Muscle layer of colon (tissue), 2 donors: ENCODE results near the gene CTIF.
"Not testable (repeated sequence)": the region's sequence is repeated elsewhere in the genome, so short reads cannot be mapped to it uniquely, and the experiment has no call there.

Experiments
- H3K27ac ChIP-seq: one replicate; pipeline ENCODE4 v1.7.0; 2013; ENCODE audit warnings: low read depth, mild to moderate bottlenecking, low read length, moderate library complexity
- H3K27me3 ChIP-seq, 2 donors: one replicate each; pipeline ENCODE4 v1.7.0; 2013; ENCODE audit warnings: low read length in 2 of 2, mild to moderate bottlenecking in 2 of 2; ENCODE audit not compliant: insufficient read depth in 2 of 2, control insufficient read depth in 1 of 2
- H3K36me3 ChIP-seq: one replicate; pipeline ENCODE4 v1.7.0; 2013; ENCODE audit warnings: mild to moderate bottlenecking, low read length; ENCODE audit not compliant: insufficient read depth
- H3K4me1 ChIP-seq: one replicate; pipeline ENCODE4 v1.7.0; 2013; ENCODE audit warnings: mild to moderate bottlenecking, low read length; ENCODE audit not compliant: insufficient read depth
- H3K4me3 ChIP-seq, 2 donors: one replicate each; pipeline ENCODE4 v1.7.0; 2013; ENCODE audit warnings: low read length in 2 of 2, low read depth in 1 of 2, mild to moderate bottlenecking in 1 of 2, moderate library complexity in 1 of 2
- H3K9ac ChIP-seq: one replicate; pipeline ENCODE4 v1.7.0; 2013; ENCODE audit warnings: low read length
- H3K9me3 ChIP-seq: one replicate; pipeline ENCODE4 v1.7.0; 2013; ENCODE audit warnings: mild to moderate bottlenecking, low read length
- donor health status: abdominal sarcoma.
- donor health status: Adenocarcinoma of cecum.

Gene CTIF

GRCh38 chr18:48805826-48806535 is 267.1 kb downstream of the CTIF start:
- H3K9ac ChIP-seq, result no peak overlapping the region
- H3K4me1 ChIP-seq, result no peaks in the 10 kb centered on the region
- H3K27ac ChIP-seq, result no peak overlapping the region
- H3K27me3 ChIP-seq, result no peaks in the 10 kb centered on the region
- no peaks in the 10 kb centered on the region for H3K9me3 ChIP-seq
- H3K36me3 ChIP-seq, result no peaks in the 10 kb centered on the region
- no peak overlapping the region for H3K4me3 ChIP-seq

DNA sequence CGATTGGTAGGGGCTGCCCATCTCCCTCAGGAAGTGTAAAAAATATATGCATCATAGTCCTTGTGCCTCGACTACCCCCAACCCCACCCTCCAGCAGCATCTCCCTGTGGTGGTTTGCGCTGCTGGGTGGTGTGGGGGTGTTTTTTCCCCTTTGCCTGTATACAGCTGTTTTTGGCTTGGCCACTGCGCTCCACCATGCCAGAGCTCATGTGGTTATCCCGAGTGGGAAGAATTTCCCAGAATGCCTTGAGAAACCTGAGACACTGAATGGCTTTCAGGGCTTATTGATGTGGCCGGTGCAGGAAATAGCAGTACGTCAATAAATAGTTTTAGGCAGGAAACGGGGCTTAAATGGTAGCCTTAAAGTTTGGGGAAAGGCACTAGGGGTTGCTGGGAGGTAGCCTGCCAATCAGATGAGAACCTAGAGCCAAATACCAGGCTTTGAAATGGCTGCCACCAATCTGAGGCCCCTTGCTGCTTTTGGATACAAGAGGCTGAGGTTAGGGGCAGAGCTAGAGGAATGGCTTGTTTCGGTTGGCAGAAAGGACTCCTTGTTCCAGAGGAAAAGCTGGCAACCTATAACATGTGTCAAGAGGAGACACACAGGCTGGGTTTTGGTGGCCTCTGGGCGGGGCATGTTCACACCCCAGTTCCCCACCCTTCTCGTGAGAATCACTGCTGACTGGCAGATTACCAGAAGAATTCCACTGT is 267.9 kb downstream of the CTIF start:
- H3K4me1 ChIP-seq, result no peaks in the 10 kb centered on the region
- H3K27ac ChIP-seq, result no peak overlapping the region
- no peak overlapping the region for H3K9ac ChIP-seq
- no peaks in the 10 kb centered on the region for H3K27me3 ChIP-seq
- H3K4me3 ChIP-seq, result no peak overlapping the region
- H3K9me3 ChIP-seq, result no peaks in the 10 kb centered on the region
- no peaks in the 10 kb centered on the region for H3K36me3 ChIP-seq

DNA sequence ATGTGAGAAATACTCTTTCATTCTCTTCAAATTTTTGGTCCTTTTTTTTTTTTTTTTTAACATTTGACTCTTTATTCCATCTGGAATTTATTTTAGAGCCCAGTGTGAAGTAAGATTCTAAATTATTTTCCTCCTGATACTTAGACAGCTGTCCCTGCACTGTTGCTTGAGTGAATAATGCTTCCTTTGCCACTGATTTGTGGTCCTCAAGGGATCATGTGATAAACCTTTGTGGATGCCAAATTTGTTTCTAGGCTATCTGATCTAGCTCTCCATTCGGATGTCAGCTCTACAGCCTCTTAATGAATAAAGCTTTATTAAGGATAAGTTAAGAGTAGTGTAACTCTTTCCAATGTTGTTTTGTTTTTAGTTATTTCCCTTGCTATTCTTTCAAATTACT is 269.6 kb downstream of the CTIF start:
- Histone ChIP-seq H3K27ac (no peak overlapping the region), H3K36me3 (no peaks in the 10 kb centered on the region), H3K4me3 (no peak overlapping the region), H3K9ac (no peak overlapping the region), H3K9me3 (no peaks in the 10 kb centered on the region), H3K27me3 (no peaks in the 10 kb centered on the region), H3K4me1 (no peaks in the 10 kb centered on the region)

- H3K4me3 ChIP-seq, result no peak overlapping the region
- H3K9ac ChIP-seq, result no peak overlapping the region
- peaks cover 6% of the 10 kb centered on the region for H3K4me1 ChIP-seq
- H3K27ac ChIP-seq, result no peak overlapping the region
- H3K9me3 ChIP-seq, result no peaks in the 10 kb centered on the region
- no peaks in the 10 kb centered on the region for H3K27me3 ChIP-seq
- no peaks in the 10 kb centered on the region for H3K36me3 ChIP-seq
Observed at GRCh38 chr18:48809365-48809764, 270.5 kb downstream of the CTIF start.

GRCh38 chr18:48810805-48811204 is 272.0 kb downstream of the CTIF start:
- Histone ChIP-seq H3K36me3 (no peaks in the 10 kb centered on the region), H3K9me3 (no peaks in the 10 kb centered on the region), H3K27me3 (no peaks in the 10 kb centered on the region), H3K9ac (no peak overlapping the region), H3K4me1 (peaks cover 6% of the 10 kb centered on the region), H3K4me3 (no peak overlapping the region), H3K27ac (no peak overlapping the region)

DNA sequence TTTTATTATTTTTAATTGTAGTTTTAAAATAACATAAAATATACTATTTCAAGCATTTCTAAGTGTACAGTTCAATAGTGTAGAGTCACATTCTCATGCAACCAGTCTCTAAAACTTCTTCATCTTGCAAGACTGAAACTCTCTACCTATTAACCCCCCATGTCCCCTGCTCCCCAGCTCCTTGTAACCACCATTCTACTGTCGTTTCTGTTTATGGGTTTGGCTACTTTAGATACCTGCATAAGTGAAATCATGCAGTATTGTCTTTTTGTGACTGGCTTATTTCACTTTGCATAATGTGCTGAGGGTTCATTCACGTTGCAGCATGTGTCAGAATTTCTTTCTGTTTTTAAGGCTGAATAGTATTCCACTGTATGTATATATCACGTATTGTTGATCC is 272.6 kb downstream of the CTIF start:
- Histone ChIP-seq H3K4me3 (no peak overlapping the region), H3K9ac (no peak overlapping the region), H3K36me3 (no peaks in the 10 kb centered on the region), H3K27ac (no peak overlapping the region), H3K27me3 (no peaks in the 10 kb centered on the region), H3K4me1 (peaks cover 6% of the 10 kb centered on the region), H3K9me3 (no peaks in the 10 kb centered on the region)

- H3K4me1 ChIP-seq, H3K27ac ChIP-seq, H3K36me3 ChIP-seq, H3K27me3 ChIP-seq, H3K4me3 ChIP-seq, H3K9ac ChIP-seq, H3K9me3 ChIP-seq: not testable (repeated sequence)
Observed at GRCh38 chr18:48811977-48812451, 273.2 kb downstream of the CTIF start.

DNA sequence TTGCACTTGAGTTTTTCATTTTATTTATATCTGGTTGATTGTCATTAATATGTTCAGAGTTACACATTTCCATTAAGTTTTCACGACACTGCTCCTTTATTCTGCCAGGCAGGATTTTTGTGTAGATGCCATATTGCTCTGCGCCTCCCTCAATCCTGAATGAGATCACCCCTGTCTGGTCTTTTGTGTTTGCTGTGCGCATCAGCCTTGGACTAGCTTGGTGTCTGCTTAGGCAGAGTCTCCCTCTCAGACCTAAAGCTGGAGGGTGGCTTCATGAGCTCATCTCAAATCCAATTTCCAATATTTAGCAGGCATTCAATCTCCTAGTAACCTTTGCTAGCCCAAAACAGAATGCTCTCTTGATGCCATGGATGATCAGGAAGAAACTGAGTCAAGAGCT is 274.5 kb downstream of the CTIF start:
- Histone ChIP-seq H3K9me3 (no peaks in the 10 kb centered on the region), H3K9ac (no peak overlapping the region), H3K4me3 (no peak overlapping the region), H3K4me1 (peaks cover 6% of the 10 kb centered on the region), H3K27ac (no peak overlapping the region), H3K36me3 (peaks cover 4% of the 10 kb centered on the region), H3K27me3 (no peaks in the 10 kb centered on the region)

GRCh38 chr18:48813833-48814489 is 275.1 kb downstream of the CTIF start:
- H3K9ac ChIP-seq, result no peak overlapping the region

GRCh38 chr18:48814490-48815178 is 275.8 kb downstream of the CTIF start:
- H3K4me3 ChIP-seq, result no peak overlapping the region
- no peaks in the 10 kb centered on the region for H3K27me3 ChIP-seq
- peaks cover 16% of the 10 kb centered on the region for H3K36me3 ChIP-seq
- H3K27ac ChIP-seq, result no peak overlapping the region
- H3K9ac ChIP-seq, result no peak overlapping the region
- H3K9me3 ChIP-seq, result no peaks in the 10 kb centered on the region
- H3K4me1 ChIP-seq, result peaks cover 6% of the 10 kb centered on the region

More at GRCh38 chr18:48813833-48814489, 275.1 kb downstream of the CTIF start:
- H3K4me3 ChIP-seq, result no peak overlapping the region
- H3K27me3 ChIP-seq, result no peaks in the 10 kb centered on the region
- H3K36me3 ChIP-seq, result peaks cover 9% of the 10 kb centered on the region
- H3K9me3 ChIP-seq, result no peaks in the 10 kb centered on the region
- H3K27ac ChIP-seq, result no peak overlapping the region
- peaks cover 6% of the 10 kb centered on the region for H3K4me1 ChIP-seq

GRCh38 chr18:48815179-48815515 is 276.3 kb downstream of the CTIF start:
- H3K27me3 ChIP-seq, result no peaks in the 10 kb centered on the region
- H3K36me3 ChIP-seq, result peaks cover 16% of the 10 kb centered on the region
- no peak overlapping the region for H3K4me3 ChIP-seq
- no peak overlapping the region for H3K9ac ChIP-seq
- H3K9me3 ChIP-seq, result no peaks in the 10 kb centered on the region
- no peak overlapping the region for H3K27ac ChIP-seq
- H3K4me1 ChIP-seq, result peaks cover 6% of the 10 kb centered on the region
